GM19328 (cell line): ENCODE data around the gene CD209.
"Not testable (repeated sequence)": the region's sequence is repeated elsewhere in the genome, so short reads cannot be mapped to it uniquely, and the experiment has no call there.

Experiments used
- ATAC-seq: cut with Tn5 transposase; IDR thresholded peaks from one replicate; pipeline ENCODE4 v1.9.1; 2021; ENCODE audit warnings: mild to moderate bottlenecking, moderate library complexity; ENCODE audit not compliant: unreplicated experiment

Gene CD209

DNA sequence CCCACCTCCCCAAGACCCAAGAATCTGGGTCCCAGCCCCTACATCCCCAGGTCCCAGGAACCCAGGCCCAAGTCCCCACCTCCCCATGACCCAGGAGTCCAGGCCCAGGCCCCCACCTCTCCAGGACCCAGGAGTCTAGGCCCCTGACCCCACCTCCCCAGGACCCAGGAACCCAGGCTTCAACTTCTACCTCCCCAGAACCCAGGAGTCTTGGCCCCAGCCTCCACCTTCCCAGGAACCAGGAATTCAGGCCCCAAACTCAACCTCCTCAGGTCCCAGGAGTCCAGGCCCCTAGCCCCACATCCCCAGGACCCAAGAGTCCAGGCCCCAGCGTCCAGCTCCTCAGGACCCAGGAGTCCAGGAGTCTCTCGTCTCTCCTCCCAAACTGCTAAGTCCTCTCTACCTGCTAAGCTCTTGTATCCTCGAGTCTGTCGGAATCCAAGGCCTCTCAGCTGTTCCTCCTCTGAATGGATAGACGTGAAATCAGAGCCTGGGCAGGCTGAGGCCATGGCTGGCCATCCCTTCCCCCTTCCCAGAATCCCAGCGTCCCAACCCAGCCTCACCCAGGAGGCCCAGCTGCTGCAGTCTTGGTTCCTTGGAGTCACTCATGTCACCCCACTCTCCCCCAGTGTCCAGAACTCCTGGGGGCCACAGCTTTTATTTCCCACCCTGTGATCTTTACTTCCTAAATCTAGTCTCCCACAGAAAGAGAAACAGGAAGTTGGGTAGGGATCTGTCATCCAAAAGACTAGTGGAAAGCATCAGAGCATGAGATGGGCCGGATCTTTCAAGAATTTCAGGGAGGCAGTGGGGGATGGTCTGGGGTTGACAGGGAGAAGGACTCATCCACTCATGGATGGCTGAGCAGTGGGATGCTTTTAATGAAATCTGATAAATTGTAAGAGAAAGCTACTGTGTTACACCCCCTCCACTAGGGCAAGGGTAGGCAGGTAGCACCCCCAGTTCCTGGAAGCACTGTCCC is at the start of gene CD209:
CD209 (minus strand) TSS at position 632 of the 982 bp plus-strand sequence; CDS start at position 609, 23 bp downstream.
- ATAC-seq = no peak

DNA sequence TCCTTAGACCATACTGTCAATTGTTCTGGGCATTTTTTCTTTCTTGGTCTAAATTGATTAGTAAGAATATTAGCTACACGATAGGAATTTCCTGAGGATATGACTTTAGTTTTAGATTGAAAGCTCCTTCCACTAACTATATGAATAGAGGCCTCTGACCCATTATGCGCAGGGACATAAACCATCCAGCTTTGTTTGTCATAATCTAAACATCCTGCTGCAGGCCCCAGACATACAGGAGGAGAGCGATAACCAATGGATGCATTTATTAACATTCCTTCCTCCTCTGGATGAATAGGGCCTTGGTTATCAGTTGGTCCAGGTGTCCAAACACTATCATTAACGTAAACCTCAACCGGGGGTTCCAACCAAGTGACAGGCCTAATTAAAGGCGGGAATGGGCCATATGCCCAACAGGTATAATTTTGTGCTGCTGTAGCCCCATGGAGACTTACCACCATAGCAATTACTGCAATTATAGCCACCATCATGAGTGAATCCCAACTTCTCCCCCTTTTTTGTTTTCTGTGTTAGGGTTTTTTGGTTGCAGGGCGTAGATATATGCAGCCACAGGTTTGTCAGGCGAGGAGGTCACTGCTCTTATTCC is 48.3 kb upstream of the CD209 start:
- ATAC-seq = no peak

DNA sequence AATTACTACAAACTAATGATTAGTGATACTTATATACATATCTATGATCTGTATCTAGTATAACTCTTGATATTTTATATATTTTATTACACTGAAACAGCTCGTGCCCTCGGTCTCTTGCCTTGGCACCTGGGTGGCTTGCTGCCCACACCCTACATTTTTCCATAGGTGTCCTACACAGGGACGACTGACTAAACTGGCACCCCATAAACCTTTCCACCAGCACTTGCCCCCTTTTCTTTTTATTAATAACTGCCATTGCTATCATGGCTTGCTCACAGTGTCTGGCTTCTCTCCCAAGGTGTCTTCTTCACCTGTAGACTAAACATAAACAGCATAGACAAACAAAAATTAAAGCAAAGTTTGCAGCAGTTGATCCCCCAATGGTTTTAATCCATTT is 46.2 kb upstream of the CD209 start:
- no peak for ATAC-seq

GRCh38 chr19:7792701-7793100 is 45.4 kb upstream of the CD209 start:
- ATAC-seq = not testable (repeated sequence)

DNA sequence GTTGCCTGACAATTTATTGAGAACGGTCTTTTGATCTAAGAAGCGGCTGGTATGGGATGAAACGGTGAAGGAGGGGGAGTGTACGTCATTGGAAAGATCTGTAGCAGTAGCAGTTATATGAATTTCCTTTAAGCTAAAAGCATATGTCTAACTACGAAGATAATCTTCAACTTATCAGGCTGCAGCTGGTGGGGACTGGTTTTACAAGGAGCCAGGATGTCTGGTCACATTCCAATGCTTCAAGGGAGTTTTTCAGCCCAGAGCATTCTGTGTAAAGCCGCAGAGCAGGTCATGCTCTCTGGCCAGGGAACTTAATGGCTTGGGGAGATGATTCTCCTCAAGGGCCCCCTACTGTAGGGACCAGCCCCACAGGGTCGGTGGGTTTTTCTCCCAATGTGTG is 44.9 kb upstream of the CD209 start:
- ATAC-seq = no peak

GRCh38 chr19:7790416-7790815 is 43.1 kb upstream of the CD209 start:
- no peak for ATAC-seq

DNA sequence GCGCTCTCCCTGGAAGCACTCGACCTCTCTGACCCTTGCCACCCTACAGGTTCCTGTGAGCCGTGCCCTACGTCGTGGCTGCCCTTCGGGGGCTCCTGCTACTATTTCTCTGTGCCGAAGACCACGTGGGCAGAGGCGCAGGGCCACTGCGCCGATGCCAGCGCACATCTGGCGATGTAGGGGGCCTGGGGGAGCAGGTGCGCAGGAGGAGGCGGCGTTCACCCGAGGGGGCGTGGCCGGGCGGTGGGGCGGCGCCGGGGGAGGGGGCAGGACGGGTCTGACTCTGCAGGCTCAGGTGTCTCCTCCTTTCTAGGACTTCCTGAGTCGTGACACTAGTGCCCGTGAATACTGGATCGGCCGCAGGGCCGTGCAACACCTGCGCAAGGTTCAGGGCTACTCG is 42.1 kb upstream of the CD209 start:
- ATAC-seq = no peak

DNA sequence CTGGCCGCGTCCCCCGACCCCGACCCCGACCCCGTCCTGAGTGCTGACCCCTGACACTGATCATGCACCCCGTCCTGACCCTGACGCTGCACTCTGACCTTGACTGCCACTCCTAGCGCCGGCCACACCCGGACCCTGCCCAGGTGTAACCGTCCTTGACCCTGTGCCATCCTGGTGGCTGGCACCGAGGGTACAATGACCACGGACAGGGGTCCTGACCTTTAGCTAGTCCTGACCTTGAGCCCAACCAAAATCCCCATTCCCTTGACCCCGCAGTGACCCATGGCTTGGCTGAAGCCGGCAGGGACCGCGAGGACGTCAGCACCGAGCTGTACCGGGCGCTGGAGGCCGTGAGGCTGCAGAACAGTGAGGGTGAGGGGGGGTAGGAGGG is 41.6 kb upstream of the CD209 start:
- ATAC-seq = no peak

DNA sequence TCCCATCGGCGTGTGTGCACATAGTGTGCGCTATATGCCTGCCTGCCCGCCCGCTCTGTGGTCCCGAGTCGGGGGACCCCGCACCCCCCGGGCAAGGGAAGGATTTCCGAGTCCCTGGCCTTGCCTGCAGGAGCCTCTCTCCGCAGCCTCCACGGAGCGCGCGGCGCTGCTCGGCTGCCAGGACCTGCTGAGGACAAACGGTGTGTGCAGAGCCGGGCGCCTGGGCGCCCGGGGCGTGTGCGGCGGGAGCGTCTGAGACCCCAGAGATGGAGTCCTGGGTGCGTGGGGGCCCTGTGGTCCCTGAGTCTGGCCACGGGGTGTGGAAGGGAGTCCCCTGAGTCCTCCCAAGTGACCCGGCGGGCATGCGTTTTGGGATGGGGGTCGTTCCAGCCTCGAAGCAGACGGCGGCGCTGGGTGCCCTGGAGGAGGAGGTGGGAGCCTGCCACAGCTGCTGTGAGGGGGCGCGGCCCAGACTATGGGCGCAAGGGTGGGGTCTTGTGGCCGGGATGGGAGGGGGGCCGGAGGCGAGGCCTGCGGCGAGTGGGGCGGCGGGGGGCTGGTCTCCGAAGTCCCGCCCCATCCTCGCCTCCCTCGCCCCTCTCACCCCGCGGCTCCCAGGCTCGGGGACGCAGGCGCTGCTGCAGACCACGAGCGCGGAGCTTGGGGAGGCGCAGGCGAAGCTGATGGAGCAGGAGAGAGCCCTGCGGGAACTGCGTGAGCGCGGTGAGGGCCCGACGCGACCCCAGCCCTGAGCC is 41.0 kb upstream of the CD209 start:
- no peak for ATAC-seq

DNA sequence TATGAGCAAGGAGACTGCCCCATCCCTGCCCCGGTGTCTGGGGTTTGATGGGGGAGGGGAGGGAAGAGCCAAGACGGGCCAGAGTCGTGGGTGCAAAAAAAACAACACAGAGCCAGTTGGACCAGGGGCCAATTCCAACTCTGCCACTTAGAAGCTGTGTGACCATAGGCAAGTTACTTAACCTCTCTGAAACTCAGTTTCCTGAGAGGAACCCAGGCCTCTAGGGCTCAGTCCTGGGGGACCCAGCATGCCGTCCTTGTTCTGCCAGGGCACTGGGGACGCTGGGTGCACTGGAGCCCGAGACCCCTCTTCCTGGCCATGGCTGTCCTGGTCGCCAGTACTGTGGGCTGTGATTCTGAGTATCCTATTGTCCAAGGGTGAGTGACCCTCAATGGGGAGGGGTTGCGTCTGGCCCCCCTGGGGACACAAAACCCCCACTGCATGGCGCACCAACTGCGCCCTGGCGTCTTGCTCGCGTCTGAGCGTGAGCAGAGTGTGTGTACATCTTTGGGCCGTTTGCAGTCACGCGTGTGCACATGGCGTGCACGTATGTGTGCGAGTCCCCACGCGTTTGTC is 40.4 kb upstream of the CD209 start:
- no peak for ATAC-seq

- ATAC-seq = no peak
These were observed 39.8 kb upstream of the CD209 start for GRCh38 chr19:7787141-7787540.

- no peak for ATAC-seq
These were observed 37.5 kb upstream of the CD209 start for GRCh38 chr19:7784856-7785255.

DNA sequence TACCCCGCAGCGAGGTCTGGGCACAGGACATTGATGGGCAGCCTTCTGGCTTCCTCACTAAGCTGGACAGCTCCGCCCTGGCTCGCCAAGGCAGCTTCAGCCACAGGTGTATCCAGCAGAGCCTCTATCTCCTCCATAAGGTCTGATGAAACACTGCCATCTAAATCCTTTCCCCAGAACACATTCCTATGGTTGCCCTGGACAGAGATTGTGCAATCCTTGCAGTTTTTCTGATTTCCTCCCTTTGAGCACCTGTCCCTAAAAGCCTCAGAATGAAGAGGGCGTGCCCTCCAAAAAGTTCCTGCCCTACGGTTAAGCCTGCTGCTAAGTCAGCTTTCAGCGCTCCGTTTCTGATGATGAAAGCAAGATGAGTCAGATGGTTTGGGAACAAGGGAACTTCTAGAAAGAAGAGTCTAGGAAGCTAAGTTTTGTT is 36.7 kb upstream of the CD209 start:
- no peak for ATAC-seq

GRCh38 chr19:7781157-7781556 is 33.8 kb upstream of the CD209 start:
- ATAC-seq = no peak

- ATAC-seq = no peak
These were observed 32.5 kb upstream of the CD209 start for GRCh38 chr19:7779631-7780486.

DNA sequence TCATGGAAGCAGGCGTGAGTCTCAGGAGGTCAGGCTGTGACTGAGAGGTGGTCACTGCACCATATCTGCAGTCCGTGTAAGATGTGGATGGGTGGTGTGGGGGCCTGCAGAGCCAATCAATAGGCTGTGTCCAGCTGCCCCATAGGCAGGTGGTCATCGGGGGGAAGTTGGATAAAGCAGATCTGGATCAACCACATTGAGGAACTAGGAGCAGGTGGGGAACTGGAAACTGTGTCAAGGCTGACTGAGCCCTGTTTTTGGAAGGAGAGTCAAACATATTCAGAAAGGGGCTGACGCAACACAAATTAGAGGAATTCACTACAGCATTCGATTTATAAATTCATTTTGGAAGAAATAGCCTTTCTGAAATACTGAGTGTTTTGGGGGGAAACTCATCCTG is 30.7 kb upstream of the CD209 start:
- ATAC-seq = no peak

GRCh38 chr19:7775761-7776160 is 28.4 kb upstream of the CD209 start:
- ATAC-seq = no peak

DNA sequence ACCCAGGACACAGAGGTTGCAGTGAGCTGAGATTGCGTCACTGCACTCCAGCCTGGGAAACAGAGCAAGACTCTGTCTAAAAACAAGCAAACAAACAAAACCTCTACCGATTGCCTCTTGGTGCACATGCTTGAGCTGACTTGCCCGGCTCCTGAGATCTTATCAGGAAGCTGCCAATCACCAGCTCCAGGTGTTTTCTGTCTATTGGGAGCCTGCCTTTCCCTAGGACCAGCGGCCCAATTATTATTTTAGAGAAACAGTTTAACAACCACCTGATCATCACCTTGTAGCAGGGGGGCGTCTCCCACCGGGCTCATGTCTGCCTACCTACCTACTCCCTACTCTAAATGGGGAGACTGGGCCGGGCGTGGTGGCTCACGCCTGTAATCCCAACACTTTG is 26.5 kb upstream of the CD209 start:
- no peak for ATAC-seq

- no peak for ATAC-seq
These were observed 25.5 kb upstream of the CD209 start for GRCh38 chr19:7772752-7773291.

DNA sequence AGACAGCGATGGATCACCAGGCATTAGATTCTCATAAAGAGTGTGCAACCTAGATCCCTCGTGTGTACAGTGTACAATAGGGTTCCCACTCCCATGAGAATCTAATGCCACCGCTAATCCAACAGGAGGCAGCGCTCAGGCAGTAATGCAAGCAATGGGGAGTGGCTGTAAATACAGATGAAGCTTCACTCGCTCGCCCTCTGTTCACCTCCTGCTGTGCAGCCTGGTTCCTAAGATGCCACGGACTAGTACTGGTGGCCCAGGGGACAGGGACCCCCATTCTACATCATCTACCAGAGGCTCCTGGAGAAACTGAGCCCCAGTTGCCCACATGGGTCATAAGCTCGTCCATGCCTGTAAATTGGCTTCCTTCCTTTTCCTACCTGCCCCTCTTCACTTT is 23.7 kb upstream of the CD209 start:
- no peak for ATAC-seq
